Breast epithelium (tissue), 3 donors: ENCODE data around the gene SERPINA5.

ENCODE experiments used
- POLR2A ChIP-seq: fragments of 450-650 bp; IDR thresholded peaks from one replicate; pipeline ENCODE4 v1.6.1; 2016; ENCODE audit warnings: antibody characterized with exemption, mild to moderate bottlenecking, moderate library complexity
- POLR2AphosphoS5 ChIP-seq, 3 donors: sonication (generic); formaldehyde crosslinking; IDR thresholded peaks; one replicate each; pipeline ENCODE4 v1.6.1; 2017; ENCODE audit warnings: antibody characterized with exemption in 3 of 3
- TF ChIP-seq, protein P1 (sequence below), 3 donors: fragments of 450-650 bp; IDR thresholded peaks; one replicate each; pipeline ENCODE4 v1.5.1; 2016 to 2017; ENCODE audit warnings: antibody characterized with exemption in 3 of 3, mild to moderate bottlenecking in 3 of 3, moderate library complexity in 3 of 3

- TF ChIP-seq, protein P1, sequence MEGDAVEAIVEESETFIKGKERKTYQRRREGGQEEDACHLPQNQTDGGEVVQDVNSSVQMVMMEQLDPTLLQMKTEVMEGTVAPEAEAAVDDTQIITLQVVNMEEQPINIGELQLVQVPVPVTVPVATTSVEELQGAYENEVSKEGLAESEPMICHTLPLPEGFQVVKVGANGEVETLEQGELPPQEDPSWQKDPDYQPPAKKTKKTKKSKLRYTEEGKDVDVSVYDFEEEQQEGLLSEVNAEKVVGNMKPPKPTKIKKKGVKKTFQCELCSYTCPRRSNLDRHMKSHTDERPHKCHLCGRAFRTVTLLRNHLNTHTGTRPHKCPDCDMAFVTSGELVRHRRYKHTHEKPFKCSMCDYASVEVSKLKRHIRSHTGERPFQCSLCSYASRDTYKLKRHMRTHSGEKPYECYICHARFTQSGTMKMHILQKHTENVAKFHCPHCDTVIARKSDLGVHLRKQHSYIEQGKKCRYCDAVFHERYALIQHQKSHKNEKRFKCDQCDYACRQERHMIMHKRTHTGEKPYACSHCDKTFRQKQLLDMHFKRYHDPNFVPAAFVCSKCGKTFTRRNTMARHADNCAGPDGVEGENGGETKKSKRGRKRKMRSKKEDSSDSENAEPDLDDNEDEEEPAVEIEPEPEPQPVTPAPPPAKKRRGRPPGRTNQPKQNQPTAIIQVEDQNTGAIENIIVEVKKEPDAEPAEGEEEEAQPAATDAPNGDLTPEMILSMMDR (IDR thresholded peaks at IDR 0.05) = no peak
- TF ChIP-seq POLR2AphosphoS5 (IDR thresholded peaks at IDR 0.05) (no peak), POLR2A (no peak)
Measured at GRCh38 chr14:94597788-94598187, 16.6 kb downstream of the SERPINA5 start.
